ENCODE data around the gene NAGLU. TPM values are rescaled to one million over a fixed set of nuclear protein-coding genes. Genes with fewer than 3 reads are reported as not detected.

Gene NAGLU
- total and polyA plus RNA-seq, 2 experiments from 2014 or later: 76.4 to 121 TPM

DNA sequence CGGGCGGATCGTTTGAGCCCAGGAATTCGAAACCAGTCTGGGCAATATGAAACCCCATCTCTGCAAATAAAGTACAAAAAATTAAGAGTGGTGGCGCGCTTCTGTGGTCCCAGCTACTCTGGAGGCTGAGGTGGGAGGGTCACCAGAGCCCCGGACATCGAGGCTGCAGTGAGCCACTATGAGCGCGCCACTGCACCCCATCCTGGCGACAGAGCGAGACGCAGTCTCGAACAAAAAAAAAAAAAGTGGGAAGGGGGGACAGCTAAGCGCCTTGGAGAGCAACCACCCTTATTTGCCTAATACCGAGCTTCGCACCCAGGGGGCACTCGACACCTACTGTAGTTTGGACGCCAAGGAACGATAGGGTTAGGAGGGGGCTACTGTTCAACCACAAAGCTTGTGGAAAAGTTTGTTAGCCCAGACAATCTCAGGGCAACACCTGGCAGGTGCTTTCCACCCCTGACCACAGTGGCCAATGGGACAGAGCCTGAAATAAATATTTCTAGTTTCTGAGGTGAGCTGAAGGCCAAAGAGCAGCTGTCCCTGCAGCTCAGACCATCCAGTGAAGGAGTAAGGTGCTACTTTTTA, 42.3 kb downstream of the NAGLU start:
- no peaks in the 10 kb centered on the region for H3K9me3 ChIP-seq (ENCODE audit: low read depth)
- no peaks in the 10 kb centered on the region for H3K27me3 ChIP-seq
- WGBS (ENCODE audit: low lambda C conversion rate, missing lambda C conversion rate): 2% methylated on average over 20 of the region's 20 CpGs
- H3K27ac ChIP-seq: peak overlapping the region; percentile 76
- H3K36me3 ChIP-seq (replicated peaks; ENCODE audit: insufficient read depth, low read depth): no peaks in the 10 kb centered on the region
- H3K79me2 ChIP-seq: peaks cover 7% of the 10 kb centered on the region
- H4K20me1 ChIP-seq (ENCODE audit: insufficient read depth, poor library complexity, severe bottlenecking): no peaks in the 10 kb centered on the region
- H3K9me2 ChIP-seq (replicated peaks; ENCODE audit: insufficient read depth): no peaks in the 10 kb centered on the region
- peak overlapping the region; percentile 85 for H3K4me2 ChIP-seq
- no peak for TF ChIP-seq EZH2 (IDR thresholded peaks at IDR 0.05; ENCODE audit: borderline replicate concordance)
- TF ChIP-seq EZH2phosphoT487 (IDR thresholded peaks at IDR 0.05; ENCODE audit: low read depth, severe bottlenecking, unreplicated experiment): no peak
- TF ChIP-seq, protein P1, sequence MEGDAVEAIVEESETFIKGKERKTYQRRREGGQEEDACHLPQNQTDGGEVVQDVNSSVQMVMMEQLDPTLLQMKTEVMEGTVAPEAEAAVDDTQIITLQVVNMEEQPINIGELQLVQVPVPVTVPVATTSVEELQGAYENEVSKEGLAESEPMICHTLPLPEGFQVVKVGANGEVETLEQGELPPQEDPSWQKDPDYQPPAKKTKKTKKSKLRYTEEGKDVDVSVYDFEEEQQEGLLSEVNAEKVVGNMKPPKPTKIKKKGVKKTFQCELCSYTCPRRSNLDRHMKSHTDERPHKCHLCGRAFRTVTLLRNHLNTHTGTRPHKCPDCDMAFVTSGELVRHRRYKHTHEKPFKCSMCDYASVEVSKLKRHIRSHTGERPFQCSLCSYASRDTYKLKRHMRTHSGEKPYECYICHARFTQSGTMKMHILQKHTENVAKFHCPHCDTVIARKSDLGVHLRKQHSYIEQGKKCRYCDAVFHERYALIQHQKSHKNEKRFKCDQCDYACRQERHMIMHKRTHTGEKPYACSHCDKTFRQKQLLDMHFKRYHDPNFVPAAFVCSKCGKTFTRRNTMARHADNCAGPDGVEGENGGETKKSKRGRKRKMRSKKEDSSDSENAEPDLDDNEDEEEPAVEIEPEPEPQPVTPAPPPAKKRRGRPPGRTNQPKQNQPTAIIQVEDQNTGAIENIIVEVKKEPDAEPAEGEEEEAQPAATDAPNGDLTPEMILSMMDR (IDR thresholded peaks at IDR 0.05; ENCODE audit: poor library complexity): peak; percentile 74
- peak overlapping the region; percentile 46 for H3K4me3 ChIP-seq
- H3K4me1 ChIP-seq (ENCODE audit: insufficient read depth): peaks cover 4% of the 10 kb centered on the region
- H2AFZ ChIP-seq: peak overlapping the region; percentile 54
- DNase-seq (ENCODE audit: low spot score): peak; percentile 87

- H3K27me3 ChIP-seq: no peaks in the 10 kb centered on the region
- H3K36me3 ChIP-seq (replicated peaks; ENCODE audit: insufficient read depth, low read depth): no peaks in the 10 kb centered on the region
- H3K4me2 ChIP-seq: no peak overlapping the region
- TF ChIP-seq EZH2 (IDR thresholded peaks at IDR 0.05; ENCODE audit: borderline replicate concordance): no peak
- no peak for TF ChIP-seq EZH2phosphoT487 (IDR thresholded peaks at IDR 0.05; ENCODE audit: low read depth, severe bottlenecking, unreplicated experiment)
- TF ChIP-seq, protein P1 (IDR thresholded peaks at IDR 0.05; ENCODE audit: poor library complexity): no peak
- no peaks in the 10 kb centered on the region for H3K9me3 ChIP-seq (ENCODE audit: low read depth)
- H3K4me3 ChIP-seq: no peak overlapping the region
- H4K20me1 ChIP-seq (ENCODE audit: insufficient read depth, poor library complexity, severe bottlenecking): no peaks in the 10 kb centered on the region
- no peak overlapping the region for H2AFZ ChIP-seq
- no peak for DNase-seq (ENCODE audit: low spot score)
- no peaks in the 10 kb centered on the region for H3K9me2 ChIP-seq (replicated peaks; ENCODE audit: insufficient read depth)
- peaks cover 7% of the 10 kb centered on the region for H3K79me2 ChIP-seq
- H3K4me1 ChIP-seq (ENCODE audit: insufficient read depth): peaks cover 4% of the 10 kb centered on the region
- 70% methylated on average over 2 of the region's 2 CpGs for WGBS (ENCODE audit: low lambda C conversion rate, missing lambda C conversion rate)
- H3K27ac ChIP-seq: no peak overlapping the region
These were observed 43.9 kb downstream of the NAGLU start for GRCh38 chr17:42579794-42580551.

GRCh38 chr17:42581744-42582270, 45.8 kb downstream of the NAGLU start:
- H3K9me2 ChIP-seq (replicated peaks; ENCODE audit: insufficient read depth): no peaks in the 10 kb centered on the region
- WGBS (ENCODE audit: low lambda C conversion rate, missing lambda C conversion rate): 97% methylated on average over 10 of the region's 10 CpGs
- no peaks in the 10 kb centered on the region for H4K20me1 ChIP-seq (ENCODE audit: insufficient read depth, poor library complexity, severe bottlenecking)
- no peak overlapping the region for H2AFZ ChIP-seq
- peaks cover 4% of the 10 kb centered on the region for H3K4me1 ChIP-seq (ENCODE audit: insufficient read depth)
- H3K79me2 ChIP-seq: peaks cover 7% of the 10 kb centered on the region
- H3K27ac ChIP-seq: no peak overlapping the region
- no peaks in the 10 kb centered on the region for H3K9me3 ChIP-seq (ENCODE audit: low read depth)
- TF ChIP-seq EZH2 (IDR thresholded peaks at IDR 0.05; ENCODE audit: borderline replicate concordance): no peak
- no peak for TF ChIP-seq EZH2phosphoT487 (IDR thresholded peaks at IDR 0.05; ENCODE audit: low read depth, severe bottlenecking, unreplicated experiment)
- TF ChIP-seq, protein P1 (IDR thresholded peaks at IDR 0.05; ENCODE audit: poor library complexity): no peak
- no peak overlapping the region for H3K4me3 ChIP-seq
- H3K4me2 ChIP-seq: no peak overlapping the region
- no peaks in the 10 kb centered on the region for H3K27me3 ChIP-seq
- DNase-seq (ENCODE audit: low spot score): no peak
- no peaks in the 10 kb centered on the region for H3K36me3 ChIP-seq (replicated peaks; ENCODE audit: insufficient read depth, low read depth)
